Measurements from ENCODE around the gene NCAM1.

NCAM1 gene

DNA sequence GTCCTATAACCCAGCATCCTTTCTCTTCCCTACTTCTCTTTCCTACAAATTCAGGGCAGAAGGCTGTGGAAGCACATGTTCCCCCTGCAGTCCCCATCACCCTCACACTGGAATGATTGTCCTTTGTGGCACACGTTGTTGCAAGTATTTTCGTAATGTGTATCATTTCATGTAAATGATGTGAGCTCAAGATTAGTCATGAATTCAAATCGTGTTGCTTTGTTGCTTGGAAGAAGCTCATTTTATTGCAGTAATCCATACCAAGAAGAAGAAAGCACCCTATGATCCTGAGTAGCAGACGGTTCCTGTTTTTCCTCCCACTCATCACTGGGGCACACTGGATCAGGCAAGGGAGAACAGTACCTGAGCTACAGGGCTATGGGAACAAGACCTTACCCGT is 173.4 kb downstream of the NCAM1 start:
- no peak for DNase-seq

DNA sequence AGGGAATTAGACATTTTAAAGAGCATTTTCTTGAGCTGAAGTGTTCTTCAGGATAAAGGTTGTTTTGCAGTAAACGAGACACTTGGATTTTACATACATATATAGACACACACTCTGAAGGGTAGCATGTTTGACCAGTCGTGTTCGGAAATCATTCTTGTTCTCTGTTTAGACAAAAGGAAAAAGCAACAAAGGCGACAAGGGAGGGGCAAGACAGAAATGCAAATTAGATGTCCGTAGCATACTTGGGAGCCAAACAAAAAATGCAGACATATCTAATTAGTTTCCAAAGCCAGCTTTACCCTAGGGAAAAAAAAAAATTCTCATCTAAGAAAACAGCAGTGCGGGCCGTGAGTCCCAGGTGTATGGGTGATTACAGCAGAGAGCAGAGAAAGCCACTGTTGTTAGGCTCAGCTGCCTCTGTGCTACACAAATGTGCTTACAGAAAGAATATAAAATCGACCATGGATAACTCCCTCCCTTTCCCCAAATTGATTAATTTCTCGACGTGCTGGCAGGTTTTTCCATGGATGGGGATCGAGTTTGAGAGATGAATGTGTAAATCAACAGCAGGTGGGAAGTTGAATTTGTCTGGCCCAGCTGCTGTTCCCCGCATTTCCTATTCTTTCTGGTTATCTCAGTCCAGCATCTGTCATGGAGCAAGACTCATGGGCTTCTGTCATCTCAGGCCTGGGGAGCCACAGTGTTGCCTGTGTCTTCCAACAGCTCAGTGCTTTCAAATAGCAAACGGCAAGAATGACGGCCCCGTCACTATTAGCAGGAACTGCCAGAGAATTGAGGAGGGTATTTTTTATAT is 176.7 kb downstream of the NCAM1 start:
- no peak for DNase-seq

DNA sequence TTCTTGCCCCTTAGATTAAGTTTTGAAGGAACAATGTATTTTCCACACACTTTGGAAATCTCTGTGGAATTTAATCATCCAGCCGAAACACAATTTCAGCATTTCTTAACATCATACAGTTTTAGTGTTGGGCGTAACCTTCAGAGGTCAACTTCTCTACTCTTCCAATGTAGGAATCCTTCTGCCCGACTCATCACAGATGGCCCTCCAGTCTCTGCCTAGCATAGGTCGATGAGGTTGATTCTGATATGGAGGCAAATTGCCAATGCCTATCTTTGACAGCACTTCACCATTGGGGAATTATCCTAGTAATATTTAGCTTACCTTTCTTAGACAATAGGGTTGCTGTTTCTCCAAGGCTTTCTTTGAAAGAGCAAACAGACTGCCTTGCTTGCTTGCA is 177.5 kb downstream of the NCAM1 start:
- DNase-seq, result no peak

DNA sequence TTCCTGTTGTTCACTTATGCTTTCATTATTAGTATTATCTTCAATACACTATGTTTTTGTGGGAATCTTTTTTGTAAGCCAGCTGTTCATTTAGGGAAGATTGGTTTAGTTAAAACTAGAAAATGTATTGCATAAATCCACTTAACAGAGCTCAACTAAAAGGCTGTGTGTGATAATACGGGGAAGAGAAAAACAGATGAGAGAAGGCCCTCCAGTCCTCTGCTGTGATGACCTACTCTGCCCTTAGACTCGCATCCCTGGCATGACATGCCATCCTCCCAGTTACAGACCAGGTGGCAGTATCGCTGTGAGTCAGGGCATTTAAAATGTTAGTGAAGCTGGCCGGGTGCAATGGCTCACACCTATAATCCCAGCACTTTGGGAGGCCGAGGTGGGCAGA is 179.8 kb downstream of the NCAM1 start:
- no peak for DNase-seq

DNA sequence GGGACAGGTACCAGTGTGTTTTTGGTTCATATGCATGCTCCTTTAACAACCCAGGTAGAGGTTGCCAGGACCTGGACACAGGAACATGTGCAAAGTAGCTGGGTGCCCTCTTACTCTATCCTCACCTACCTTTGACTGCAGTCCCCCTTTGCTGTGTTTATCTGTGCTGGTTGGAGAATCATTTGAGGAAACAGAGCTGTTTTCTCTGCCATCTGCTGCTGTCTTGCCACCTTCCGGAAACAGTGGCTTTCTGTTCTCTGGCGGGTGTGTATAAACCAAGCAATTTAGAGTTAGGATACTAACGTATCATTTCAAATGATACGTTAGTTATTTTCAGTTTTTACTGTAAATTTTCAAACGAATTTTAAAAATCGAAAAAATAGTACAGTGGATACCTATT is 181.3 kb downstream of the NCAM1 start:
- no peak for DNase-seq

DNA sequence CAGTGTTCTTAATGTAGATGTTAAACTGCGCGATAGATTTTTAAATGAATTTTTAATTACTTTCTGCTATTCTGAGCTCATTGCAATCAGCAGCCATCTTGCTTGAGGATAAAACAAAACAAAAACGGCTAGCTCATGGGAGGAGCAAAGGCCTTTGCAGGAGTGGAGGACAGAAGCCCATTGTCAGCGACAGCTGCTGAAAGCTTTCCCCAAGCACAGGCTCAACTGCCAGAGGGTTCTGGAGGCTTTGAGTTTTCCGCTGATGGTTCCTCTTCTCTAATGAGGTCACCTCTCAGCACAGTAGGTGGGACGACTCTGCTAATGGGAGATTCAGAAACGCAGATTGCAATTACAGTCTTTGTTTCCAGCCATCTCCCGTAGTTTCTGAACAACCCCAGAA is 186.0 kb downstream of the NCAM1 start:
- no peak for DNase-seq

DNA sequence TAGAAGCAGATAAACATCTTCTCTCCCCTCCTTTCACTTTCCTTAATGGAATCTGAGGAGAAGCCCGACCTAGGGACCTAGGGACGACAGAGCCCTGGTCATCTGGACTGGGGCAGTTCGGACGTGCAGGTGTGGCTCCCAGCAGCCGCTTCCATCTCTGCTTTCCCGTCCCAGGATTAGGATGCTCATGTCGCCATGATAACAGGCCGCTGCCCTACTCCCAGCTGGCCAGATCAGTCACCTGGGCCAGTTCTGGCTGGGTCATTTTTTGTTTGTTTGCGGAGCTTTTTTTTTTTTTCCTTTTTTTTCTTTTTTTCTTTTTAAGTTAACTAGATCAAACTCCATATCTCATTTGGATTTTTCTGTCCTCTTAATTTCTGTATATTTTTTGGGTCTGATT is 186.9 kb downstream of the NCAM1 start:
- DNase-seq, result no peak

DNA sequence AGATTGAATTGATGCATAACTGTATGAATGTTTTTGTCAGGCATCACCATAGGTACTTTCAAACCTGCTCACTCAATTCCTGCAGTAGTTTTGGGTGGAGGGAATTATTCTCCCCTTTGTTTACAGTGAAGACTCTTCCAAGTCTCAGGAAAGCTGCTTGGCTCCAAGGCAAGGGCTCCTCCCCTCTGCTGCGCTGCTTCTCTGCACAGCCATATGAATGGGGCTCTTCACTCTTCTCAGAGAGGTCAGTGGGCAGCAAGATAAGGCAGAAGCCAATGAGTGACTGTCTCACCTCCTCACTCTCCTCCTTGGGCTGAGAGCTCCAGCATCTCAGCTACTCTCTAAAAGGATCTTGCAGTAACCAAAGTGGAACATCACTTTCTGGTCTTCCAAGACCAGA is 187.4 kb downstream of the NCAM1 start:
- no peak for DNase-seq

DNA sequence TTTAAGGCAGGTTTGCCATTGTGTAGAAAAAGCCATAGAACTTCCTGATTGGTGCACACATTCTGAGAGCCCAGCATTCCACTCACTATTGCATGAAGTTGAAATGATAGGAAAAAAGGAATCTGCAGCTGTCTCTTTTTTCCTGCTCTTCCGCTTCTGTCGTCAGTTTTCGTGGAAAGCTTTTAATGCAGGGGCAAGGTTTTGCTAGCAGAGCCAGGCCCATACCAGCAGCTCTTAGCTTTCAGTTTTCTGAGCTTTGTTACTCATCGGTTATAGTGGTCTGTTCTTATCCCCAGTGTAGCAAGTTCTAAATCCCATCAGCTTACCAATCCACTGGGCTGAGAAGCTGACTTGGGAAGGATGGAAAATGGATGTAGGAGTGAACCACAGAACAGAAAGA is 190.3 kb downstream of the NCAM1 start:
- no peak for DNase-seq

DNA sequence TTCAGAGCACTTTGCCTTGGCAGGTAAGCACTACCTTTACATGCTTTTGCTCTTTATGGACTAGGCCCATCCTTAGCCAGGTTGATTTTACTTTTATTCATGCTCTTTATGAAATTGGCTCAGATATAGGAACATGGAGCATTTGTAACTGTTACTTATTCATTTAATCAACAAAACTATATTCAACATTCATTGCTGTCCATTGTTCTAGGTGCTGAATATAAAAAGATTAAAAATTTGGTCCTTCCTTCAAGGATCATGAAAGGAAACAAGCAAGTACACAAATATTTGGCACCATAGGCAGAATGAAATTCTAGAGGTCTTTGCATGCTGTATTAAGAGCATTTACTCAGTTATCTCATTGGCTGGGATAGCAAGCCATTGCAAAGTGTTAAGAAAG is 191.3 kb downstream of the NCAM1 start:
- no peak for DNase-seq

DNA sequence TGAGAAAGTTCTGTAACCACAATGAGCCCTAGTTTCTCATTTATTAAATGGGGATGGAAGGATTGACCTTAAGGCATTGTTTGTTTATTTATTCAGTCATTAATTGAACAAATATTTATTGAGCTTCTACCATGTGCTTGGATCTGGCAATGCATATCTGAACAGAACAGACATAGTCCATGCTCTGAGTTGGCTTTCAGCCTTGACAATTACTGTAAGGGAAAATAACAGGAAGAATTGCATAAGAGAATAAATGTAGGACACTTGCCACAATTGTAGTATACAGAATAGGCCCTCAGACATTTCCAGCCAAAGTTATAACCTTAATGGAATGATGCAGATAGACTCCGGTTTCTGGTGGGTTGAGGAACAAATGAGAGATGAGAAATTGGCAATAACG is 192.6 kb downstream of the NCAM1 start:
- DNase-seq, result no peak

DNA sequence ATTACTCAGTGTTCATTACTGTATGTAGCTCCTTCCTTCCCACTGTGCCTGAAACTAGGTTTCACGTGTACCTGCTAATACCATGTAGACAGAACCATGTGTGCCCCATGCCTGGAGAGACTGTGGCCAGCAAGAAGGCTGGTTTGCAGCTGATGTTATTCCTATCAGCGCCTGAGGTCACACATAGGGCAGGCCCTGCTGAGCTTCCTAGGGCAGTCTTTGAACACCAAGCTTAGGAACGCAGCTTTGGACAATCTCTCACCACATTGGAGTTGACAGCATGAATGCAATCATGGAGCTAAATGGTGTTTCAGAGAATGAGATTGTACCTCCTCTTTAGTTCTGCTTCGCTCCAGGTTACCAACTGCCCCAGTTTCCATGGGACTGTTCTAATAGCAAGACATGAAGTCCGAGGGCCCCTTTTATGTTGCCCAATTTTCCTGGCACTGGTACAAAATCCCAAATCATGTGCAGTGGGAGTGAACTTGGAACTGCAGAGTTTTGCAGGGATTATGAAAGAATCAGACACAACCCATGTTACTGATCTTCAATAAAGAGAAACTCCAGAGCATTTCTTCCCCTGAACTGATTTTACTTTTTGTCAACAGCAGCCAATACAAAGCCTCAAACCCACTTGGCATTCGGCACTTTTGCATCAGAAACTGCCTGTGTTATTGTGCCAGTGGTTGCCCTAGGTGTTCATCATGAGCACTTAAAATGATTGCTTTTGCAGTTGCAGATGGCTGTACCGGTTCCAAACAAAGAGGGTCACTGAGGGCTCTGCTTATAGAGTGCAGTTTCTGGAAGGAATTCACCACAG is 199.0 kb downstream of the NCAM1 start:
- no peak for DNase-seq

DNA sequence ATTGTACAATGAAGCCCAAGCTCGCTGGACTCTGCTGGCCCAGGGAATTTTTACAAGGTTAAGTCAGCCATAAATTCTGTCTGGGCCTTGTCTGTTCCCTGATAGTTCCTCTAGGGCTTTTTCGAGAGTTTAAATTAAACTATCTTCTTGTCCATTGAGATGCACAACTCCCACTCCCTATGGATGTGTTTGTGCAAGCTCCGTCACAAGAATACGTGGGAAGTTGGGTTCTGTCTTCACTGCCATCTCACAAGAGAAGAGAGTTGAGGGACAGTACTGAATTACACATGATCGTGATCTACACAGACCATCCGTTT is 199.5 kb downstream of the NCAM1 start:
- DNase-seq, result no peak

DNA sequence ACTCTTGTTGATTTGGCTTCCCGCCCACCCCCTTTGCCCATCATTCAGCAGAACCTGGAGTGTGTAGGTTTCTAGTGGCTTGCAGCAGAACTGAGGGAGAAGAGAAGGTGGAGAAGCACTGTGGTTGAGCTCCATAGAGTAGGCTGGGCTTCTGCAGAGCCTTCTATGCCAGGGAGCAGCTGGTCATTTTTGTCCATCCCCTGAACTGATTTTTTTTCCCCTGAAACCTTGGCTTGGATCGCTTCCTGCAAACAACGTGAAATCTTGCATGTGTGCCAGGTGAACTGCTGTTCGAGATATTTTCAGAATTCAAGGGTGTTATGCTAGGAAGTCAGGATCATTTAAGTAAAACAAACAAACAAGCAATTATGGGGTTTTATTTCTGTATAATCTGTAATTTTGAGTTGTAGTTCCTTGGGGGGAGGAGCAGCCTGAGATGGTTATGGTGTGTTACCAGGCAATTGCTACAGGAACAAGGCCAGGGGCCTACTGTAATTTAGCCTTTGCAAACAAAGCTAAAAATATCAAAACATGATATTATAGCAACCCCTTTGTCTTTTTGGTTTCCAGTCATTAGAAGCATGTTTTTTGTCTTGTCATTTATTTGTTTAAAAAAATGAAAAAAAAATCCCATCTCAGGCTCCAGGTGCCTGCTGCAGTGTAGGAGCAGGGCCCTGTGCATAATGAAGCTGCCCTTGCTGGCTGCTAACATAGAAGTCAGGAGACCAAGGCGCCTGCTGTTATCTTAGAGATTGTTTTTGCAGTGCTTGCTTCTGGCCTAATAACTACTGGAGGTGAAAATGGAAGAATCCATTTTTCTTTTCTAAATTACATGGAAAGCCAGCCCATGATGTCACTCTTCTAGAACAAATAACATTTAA is 200.7 kb downstream of the NCAM1 start:
- no peak for DNase-seq

DNA sequence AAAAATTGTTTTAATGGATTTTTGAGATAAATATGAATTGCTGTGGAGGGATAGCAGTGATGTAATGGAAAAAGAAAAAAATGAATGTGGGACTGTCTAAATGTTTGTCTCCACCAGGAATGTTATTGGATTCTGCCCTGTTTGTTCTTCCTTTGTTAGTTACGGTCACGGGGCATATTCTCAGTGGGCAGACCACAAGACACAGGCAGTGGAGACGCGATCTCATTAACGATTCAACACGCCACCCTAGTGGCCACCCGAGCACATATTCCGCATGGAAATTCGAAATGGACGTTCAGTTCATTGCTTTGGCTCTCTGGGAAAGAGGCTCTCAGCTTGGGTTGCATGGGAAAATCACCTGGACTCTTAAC is 201.4 kb downstream of the NCAM1 start:
- no peak for DNase-seq

DNA sequence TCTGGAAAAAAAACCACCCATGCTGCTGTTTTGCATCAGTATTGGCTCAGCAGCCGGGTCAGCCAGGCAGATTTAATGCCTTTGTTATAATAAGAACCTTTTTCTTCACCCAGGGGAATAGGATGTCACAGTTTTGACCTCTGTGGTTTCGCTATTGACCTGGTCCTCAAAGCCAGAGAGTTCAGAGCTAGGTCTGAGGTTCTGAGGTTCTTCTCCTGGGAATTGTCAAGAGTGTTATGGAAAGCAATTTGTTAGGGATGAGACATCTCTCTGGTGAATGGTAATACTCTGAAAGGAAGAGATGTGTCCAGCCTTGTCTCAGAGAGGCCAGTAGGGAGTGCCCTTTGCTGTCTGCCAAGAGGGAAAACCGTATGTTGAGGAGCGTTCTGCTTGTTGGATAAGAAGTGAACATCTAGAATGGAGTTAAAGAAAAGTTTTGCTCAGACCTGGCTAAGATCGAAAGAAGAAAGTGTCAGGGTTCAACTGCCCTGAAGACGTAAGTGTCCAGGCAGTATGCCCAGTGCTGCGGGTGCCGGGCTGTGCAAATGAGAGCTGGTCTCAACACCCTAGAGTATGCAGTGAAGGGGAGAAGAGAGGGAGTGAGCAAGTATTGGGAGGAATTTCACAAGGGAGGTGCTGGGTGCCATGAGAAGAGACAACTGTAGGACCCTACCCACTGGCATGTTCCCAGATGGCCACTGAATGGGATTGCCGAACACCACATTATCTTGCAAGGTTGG is 202.2 kb downstream of the NCAM1 start:
- no peak for DNase-seq

DNA sequence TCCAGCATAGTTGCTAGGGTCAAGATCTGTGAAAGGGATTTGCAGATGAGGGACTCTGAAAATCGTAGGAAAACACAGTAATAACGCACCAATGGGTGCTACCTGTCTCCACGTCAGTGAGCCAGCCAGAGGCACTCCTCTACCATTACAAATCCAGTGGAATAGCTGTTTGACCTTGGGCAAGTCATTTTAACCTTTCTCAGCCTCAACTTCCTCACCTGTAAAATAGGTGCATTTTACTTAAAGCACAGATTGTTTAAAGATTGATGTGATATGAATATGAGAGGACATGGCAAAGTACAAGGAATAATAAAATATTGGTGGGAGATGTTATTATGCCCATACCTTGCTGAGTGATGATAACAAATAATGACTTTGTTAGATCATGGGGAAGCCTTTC is 205.1 kb downstream of the NCAM1 start:
- DNase-seq, result no peak

DNA sequence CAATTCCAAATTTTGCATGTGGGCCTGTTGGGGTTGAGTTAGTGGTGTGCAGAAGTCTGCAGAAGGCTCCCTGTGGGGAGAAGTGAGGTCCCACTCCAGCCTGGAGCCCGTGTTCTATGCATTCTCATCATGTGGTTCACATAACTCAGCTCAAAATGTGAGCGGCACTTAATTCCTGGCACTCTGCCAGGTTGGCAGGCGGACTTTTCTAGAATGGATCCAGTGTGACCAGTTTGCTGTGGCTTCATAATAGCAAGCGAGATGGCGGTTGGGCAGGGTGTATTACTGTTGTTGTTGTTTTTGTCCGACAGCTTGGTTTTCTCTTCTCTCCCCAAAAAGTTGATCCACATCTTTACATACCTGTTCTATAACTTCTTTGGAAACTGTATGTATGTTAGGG is 206.4 kb downstream of the NCAM1 start:
- no peak for DNase-seq

DNA sequence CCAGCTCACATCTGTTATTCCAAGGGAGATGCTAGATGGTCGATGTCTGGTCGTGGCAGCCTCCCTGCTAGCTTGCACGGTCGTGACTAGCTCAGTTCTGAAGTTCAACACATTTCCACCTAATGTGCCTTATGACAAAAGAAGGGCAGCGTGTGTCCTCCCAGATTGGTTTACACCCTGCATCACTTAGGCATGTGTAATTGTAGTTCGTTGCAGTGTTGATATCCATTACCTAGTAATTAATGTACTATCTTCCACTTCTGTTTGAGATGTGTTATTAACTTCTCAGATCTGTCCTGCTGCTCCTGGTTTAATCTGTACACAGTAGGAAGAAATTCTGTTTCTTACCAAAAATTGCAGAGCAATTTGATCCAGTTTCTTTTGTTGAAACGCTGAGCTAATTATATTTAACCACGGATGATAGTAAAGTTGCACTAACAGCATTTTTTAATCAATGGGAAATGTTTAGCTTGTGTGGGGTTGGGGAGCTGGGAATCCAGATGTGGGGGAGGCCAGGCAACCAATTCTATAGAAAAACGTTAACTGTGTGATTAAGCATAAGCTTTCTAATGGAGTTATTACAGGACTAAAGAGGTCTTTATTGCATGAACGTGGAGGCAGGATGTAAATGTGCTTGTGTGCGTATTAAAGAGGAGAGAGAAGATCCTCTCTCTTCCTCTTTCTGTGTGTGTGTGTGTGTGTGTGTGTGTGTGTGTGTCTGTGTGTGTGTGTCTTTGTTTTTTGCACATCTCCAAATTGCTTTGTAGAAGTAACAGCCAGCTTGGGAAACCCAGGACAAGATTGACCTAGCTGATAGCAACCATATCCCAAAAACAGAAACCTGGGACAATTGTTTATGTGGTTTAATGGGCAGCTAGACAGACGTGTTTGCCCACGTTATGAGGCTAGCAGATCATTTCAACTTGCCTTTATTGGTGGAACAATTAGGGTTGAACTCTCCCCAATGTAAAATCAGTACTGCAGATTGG is 207.4 kb downstream of the NCAM1 start:
- DNase-seq, result no peak

DNA sequence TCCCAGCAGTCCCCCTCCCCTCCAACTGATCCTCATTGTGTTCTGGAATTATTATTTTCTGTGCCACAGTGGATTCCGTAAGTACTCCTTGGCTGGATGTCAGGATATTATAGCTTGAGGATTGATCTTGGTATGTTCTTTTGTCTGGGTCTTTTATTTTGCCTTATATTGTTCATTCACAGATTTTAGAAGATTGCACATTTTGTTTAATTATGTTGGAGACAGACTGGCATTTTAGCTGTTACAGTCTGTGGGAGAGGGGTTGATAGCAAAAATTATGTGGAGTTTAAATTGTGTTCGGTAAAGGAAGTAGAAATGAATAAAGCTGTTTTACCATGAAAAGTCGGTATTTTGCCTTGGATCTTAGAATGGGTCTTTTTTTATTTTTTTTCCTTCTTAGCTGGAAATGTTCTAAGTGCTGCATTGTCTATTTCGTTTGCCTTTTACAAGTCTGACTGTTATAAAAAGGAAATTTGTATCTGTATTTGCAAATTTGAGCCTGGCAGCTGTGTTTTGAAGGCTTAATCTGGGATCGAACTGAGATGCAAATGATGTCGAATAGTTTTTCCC is 211.2 kb downstream of the NCAM1 start:
- no peak for DNase-seq

DNA sequence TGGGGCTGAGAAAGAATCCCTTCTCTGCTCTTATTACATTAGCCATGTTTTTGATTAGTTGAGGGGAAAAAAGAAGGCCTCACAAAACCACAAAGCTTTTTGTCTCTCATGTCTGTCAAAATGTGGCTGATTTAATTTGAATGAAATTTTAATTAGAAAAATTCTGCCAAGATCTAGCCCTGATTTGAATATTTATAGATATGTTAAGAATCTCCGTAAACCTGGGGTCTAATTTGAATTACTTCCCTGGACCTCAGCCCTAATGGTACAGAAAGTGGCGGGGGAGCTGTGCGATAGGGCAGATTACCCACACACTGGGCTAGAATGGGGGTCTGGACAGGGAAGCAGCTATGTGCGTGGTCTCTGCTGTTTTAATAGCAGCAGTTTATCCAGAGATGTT is 211.9 kb downstream of the NCAM1 start:
- DNase-seq, result no peak

Data from NCI-H226 (cell line).